Measurements from ENCODE around the gene ZIM2. TPM values are rescaled to one million over a fixed set of nuclear protein-coding genes. Genes with fewer than 3 reads are reported as not detected.
"Not testable (repeated sequence)": the region's sequence is repeated elsewhere in the genome, so short reads cannot be mapped to it uniquely, and the experiment has no call there.

The ZIM2 gene
- total RNA-seq, 2 experiments from 2014 or later, result not detected

GRCh38 chr19:56868446-56868845, 27.9 kb upstream of the ZIM2 start:
- Mint-ChIP-seq H3K27me3 (no peaks in the 10 kb centered on the region), H3K27ac (no peak overlapping the region), H3K9me3 (peaks cover 42% of the 10 kb centered on the region), H3K4me3 (no peak overlapping the region), H3K36me3 (ENCODE audit: low read depth) (peaks cover 6% of the 10 kb centered on the region), H3K4me1 (ENCODE audit: low read depth) (no peaks in the 10 kb centered on the region)
- TF ChIP-seq CTCF (IDR thresholded peaks at IDR 0.05), result no peak
- POLR2A ChIA-PET, result no interaction called here
- ATAC-seq (no peak), DNase-seq (no peak)
- intact Hi-C loops (cut with micrococcal nuclease), result no loop called here
- CTCF ChIA-PET, result no interaction called here

DNA sequence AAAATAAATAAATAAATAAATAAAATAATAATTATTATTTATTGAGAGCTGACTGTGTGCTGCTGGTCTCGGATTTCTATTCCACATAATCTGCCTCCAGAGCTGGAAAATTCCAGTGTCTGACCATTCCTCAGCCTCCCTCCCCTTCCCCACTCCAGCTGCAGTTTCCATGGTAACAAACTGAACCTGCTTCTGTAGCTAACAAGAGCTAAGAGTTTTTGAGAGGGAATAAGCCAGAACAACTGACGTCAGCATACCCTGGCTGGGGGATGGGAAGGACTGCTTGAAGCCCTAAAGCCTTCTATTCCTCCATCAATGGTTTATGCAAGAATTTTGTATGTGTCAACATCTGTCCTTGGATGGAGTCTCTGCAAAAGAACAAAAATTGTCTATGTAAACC, 26.0 kb upstream of the ZIM2 start:
- H3K4me1 Mint-ChIP-seq (ENCODE audit: low read depth), result no peaks in the 10 kb centered on the region
- intact Hi-C loops (cut with micrococcal nuclease), result no loop called here
- no peak overlapping the region for H3K27ac Mint-ChIP-seq
- DNase-seq, result no peak
- peaks cover 42% of the 10 kb centered on the region for H3K9me3 Mint-ChIP-seq
- H3K27me3 Mint-ChIP-seq, result no peaks in the 10 kb centered on the region
- no peak for TF ChIP-seq CTCF (IDR thresholded peaks at IDR 0.05)
- H3K36me3 Mint-ChIP-seq (ENCODE audit: low read depth), result peaks cover 6% of the 10 kb centered on the region
- no peak overlapping the region for H3K4me3 Mint-ChIP-seq
- no peak for ATAC-seq
- ChIA-PET CTCF (no interaction called here), POLR2A (no interaction called here)

- Mint-ChIP-seq H3K4me1 (ENCODE audit: low read depth) (no peaks in the 10 kb centered on the region), H3K9me3 (peaks cover 38% of the 10 kb centered on the region), H3K27me3 (no peaks in the 10 kb centered on the region), H3K4me3 (no peak overlapping the region), H3K36me3 (ENCODE audit: low read depth) (peaks cover 1% of the 10 kb centered on the region), H3K27ac (no peak overlapping the region)
- intact Hi-C loops (cut with micrococcal nuclease), result no loop called here
- ChIA-PET CTCF (no interaction called here), POLR2A (no interaction called here)
- no peak for DNase-seq
- ATAC-seq, result no peak
- no peak for TF ChIP-seq CTCF (IDR thresholded peaks at IDR 0.05)
Observed at GRCh38 chr19:56864443-56865125, 24.1 kb upstream of the ZIM2 start.

DNA sequence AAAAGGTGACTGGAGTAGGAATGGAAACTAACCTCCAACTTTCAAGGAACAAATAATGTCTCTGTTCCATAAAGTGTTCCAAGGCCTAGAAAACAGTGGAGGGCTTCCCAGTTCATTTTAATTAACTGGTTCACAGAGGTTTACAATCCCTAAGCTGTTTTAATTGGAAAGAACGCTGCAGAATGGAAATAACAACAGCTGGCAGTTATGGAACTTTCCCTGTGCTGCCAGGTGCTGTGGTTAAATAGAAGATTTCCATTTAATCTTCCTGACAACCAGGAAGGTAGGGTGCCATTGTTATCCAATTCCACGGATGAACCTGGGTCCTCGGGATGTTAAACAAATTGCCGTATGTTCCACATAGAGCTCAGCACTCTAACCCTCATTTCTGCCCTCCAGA, 22.2 kb upstream of the ZIM2 start:
- CTCF ChIA-PET, result no interaction called here

GRCh38 chr19:56860409-56860808, 19.9 kb upstream of the ZIM2 start:
- POLR2A ChIA-PET; H3K27ac Mint-ChIP-seq; H3K4me3 Mint-ChIP-seq; H3K36me3 Mint-ChIP-seq (ENCODE audit: low read depth); intact Hi-C loops (cut with micrococcal nuclease); H3K4me1 Mint-ChIP-seq (ENCODE audit: low read depth); H3K27me3 Mint-ChIP-seq; CTCF ChIA-PET; ATAC-seq; DNase-seq: not testable (repeated sequence)
- peaks cover 27% of the 10 kb centered on the region for H3K9me3 Mint-ChIP-seq

More for the DNA sequence above, 22.2 kb upstream of the ZIM2 start:
- ATAC-seq (no peak), DNase-seq (no peak)
- Mint-ChIP-seq H3K4me3 (no peak overlapping the region), H3K4me1 (ENCODE audit: low read depth) (no peaks in the 10 kb centered on the region), H3K27me3 (no peaks in the 10 kb centered on the region), H3K9me3 (peaks cover 35% of the 10 kb centered on the region), H3K27ac (no peak overlapping the region), H3K36me3 (ENCODE audit: low read depth) (peaks cover 1% of the 10 kb centered on the region)
- no peak for TF ChIP-seq CTCF (IDR thresholded peaks at IDR 0.05)
- intact Hi-C loops (cut with micrococcal nuclease), result no loop called here
- POLR2A ChIA-PET, result no interaction called here
